HuH-7 (cell line): ENCODE measurements around the gene NR6A1.

Source experiments
- DNase-seq: peaks from one replicate; pipeline ENCODE4 v3.0.0; 2011; ENCODE audit warnings: low spot score

Gene NR6A1

DNA sequence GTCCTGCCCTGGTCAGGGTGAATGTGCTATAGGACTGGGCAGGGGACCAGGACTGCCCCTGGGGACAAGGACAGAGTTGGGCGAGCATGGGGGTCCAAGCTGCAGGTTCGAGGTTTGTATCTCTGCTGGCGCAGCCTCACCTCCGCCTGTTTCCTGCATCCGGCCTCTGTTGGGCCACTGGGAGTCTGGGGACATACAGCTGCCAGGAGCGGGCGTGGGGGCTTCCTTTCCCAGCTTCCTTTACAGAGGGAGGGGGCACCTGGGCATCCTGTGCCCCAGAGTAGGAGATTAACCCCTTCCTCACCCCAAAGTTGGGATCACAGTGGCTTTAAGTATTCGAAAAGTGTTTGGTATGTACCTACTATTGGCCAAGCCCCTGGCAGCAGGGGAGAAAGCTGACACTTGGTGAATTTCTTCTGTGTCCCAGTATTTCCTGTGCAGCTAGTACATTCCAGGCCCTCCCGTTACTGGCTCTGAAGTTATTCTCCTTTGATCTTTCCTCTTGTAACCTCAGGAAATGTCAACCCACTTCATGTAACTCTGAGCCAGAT lies 24.8 kb upstream of the NR6A1 start:
- no peak for DNase-seq

GRCh38 chr9:124794902-124795491 lies 23.9 kb upstream of the NR6A1 start:
- DNase-seq, result peak; percentile 84

GRCh38 chr9:124793015-124793541 lies 22.0 kb upstream of the NR6A1 start:
- DNase-seq, result no peak

- DNase-seq, result no peak
Observed at GRCh38 chr9:124792257-124793014, 21.3 kb upstream of the NR6A1 start.

DNA sequence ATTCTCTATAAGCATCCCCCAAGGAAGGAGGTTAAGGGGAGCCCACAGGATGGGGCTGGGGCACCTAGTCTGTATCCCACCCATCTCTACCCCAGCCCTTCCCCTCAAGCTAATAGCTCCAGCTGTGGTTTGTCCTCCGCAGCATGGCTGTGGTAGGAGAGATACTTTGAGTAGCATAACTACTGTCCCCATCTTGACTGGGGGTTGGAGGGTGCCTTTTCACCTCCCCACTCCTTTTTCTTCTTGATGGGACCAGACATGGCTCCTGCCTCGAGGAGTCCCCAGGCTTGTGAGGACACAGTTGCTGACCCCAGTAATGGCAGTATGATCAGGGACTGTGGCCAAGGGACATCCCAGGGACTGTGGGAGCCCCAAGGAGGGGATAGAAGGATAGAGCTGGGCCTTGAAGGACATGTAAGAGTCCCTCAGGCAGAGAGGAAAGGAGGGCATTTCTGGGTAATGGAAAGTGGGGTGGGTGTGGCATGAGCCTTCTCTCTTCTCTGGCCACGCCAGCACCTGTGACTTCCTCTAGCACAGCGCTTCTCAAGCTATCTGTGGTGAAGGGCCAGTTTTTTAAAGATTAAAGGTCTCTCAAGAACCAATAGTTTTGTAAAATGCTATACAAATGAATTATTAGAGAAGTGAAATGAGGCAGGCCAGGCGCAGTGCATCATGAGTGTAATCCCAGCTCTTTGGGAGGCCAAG lies 19.8 kb upstream of the NR6A1 start:
- no peak for DNase-seq

- no peak for DNase-seq
Observed at GRCh38 chr9:124790301-124790700, 19.2 kb upstream of the NR6A1 start.

DNA sequence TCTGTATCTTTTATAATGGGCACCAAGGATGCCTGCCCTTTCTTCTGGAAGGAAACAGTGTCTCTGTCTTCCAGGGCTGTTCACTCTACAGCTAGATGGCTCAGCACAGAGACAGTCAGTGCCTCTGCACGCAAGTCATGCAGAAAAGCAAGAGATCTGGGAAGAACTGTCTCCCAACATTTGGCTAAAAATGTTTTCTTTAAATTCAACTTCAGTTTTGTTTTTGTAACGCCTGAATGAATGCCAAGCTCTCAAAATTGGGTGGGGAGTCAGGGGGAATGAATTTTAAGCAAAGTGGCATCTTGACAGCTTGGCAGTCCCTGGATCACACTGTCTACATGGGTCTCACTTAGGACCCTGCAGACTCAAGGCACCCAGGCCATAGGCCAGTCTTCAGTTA lies 18.4 kb upstream of the NR6A1 start:
- no peak for DNase-seq

DNA sequence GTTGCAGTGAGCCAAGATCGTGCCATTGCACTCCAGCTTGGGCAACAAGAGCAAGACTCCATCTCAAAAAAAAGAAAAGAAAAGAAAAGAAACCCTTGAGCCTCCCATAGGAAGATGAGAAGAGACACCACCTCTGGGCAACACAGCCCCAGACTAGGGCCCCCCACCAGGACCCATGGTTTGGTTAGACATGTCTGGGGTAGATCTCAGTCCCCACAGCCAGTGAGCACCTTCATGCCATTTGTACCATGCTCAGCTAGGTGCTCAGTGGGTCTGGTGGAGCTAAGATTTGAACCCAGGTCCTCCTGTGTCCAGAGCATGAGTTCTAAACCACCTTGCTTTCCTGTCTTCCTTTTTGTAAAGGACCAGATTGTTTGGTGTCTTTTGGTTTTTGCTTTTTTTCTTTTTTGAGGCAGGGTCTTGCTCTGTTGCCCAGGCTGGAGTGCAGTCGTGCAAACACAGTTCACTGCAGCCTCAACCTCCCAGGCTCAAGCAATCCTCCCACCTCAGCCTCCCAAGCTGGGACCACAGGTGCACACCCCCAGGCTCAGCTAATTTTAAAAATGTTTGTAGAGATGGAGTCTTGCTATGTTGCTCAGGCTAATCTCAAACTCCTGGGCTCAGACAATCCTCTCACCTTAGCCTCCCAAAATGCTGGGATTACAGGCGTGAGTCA lies 17.6 kb upstream of the NR6A1 start:
- no peak for DNase-seq

GRCh38 chr9:124786881-124787573 lies 15.9 kb upstream of the NR6A1 start:
- DNase-seq, result no peak

- no peak for DNase-seq
Observed at GRCh38 chr9:124784509-124784908, 13.4 kb upstream of the NR6A1 start.

GRCh38 chr9:124783830-124784229 lies 12.7 kb upstream of the NR6A1 start:
- no peak for DNase-seq

DNA sequence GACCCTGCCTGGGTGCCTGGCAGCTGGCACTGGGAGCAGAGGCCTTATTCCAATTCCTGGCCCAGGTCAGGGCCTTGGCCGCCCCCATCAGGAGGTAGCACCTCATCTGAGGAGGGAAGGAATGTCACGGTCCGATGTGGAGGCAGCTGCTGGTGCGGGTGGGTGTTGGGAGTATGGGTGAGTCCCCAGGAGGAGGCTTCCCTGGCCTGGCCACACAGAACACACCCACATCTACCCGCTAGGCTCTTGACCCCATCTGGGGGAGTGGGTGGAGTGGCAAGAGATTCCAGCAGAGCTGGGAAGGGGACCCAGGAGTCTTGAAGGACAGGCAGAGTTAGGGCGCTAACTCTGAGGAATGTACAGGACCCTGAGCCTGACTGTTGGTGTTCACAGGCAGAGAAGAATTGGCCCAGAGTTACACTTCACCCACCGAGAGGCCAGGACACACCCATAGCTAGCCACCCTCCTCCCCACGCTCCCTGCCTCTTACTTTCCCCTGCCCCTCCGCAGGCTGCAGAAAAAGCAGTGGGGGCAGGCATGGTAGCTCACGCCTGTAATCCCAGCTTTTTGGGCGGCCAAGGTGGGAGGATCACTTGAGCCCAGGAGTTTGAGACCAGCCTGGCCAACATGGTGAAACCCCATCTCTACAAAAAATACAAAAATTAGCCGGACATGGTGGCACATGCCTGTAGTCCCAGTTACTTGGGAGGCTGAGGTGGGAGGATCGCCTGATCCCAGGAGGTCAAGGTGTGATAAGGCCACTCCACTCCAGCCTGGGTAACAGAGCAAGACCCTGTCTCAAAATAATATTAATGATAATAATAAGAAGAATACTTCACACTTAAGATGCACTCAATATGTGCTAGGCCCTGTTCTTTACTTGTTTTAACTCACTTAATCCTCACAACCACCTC lies 11.8 kb upstream of the NR6A1 start:
- DNase-seq, result no peak

DNA sequence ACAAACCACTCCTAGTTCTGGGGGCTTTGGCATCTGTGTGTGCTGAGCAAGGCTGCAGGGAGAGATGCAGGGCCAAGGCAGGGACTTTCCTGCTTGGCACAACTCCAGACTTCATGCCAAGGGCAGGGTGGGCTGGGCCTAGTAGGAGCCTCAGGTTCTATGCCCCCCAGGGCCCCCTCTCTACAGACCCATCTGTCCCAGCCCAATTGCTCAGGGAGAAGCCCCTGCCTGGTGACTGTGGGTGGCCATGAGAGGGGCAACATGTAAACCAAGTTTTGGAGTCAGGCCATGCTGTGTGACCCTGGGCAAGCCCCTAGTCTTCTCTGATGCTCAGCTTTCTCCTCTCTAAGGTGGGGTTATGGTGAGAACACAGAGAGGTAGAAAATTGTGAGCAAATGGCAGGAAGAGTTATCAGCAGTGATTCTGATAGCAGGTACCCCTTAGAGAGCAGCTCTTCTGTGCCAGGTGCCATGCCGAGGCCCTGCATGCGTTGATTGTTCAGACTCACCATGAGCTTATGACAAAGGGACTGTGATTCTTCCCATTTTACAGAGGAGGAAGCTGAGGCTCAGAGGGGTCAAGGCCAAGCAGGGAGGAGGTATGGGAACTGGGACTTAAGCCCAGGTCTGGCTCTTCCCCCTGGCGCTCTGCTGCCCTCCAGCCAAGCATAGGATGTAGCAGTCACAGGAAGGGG lies 11.0 kb upstream of the NR6A1 start:
- DNase-seq, result no peak

DNA sequence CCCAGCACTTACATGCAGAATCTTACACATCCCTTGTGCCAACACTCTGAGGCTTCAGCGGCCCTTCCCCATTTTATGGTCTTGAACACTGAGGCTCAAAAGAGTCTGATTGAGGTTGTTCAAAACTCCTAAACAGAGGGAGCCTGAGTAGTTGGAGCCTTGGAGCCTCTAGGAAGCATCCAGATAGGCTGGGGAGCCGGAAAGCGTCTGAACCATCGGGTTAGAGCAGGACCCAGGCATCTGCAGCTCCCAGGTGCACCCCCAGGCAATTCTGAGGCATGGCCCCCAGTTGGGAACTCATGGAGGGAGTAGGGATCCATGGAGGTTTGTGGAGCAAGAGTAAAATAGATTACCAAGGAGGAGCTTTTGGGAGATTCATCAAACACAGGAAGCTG lies 9.6 kb upstream of the NR6A1 start:
- DNase-seq, result peak; percentile 2

DNA sequence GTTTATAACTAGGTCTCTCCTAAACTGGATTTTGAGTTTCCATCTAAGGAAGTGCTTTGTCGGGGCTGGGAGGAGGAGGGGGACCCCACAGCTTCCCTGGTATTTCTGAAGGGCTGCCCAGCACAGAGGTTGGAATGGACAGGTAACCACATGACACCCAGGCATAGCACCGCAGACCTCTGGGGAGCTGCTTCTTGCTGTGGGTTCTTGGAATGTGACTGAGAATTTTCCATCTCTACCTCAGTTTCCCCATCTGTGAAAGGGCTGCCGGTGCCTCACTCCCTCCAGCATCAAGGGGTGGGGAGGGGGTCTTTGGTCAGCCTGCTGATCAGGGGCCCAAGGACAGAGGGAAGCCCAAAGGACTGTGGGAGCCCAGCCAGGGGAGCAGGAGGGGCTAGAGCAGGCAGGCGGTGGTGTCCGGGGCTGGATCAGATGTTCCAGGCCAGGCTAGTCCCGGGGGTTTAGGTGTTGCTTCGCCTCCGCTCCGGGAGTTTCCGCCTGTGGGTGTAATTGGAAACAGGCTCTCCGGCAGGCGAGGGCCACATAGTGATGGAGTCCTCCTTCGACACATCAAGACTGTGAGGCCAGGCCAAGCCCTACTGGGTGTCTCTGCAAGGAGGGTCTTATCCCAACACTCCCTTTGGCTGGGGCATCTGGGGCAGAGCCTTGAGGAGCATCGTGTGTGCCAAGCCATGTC lies 9.1 kb upstream of the NR6A1 start:
- peak; percentile 15 for DNase-seq

- no peak for DNase-seq
Observed at GRCh38 chr9:124779368-124780059, 8.4 kb upstream of the NR6A1 start.

DNA sequence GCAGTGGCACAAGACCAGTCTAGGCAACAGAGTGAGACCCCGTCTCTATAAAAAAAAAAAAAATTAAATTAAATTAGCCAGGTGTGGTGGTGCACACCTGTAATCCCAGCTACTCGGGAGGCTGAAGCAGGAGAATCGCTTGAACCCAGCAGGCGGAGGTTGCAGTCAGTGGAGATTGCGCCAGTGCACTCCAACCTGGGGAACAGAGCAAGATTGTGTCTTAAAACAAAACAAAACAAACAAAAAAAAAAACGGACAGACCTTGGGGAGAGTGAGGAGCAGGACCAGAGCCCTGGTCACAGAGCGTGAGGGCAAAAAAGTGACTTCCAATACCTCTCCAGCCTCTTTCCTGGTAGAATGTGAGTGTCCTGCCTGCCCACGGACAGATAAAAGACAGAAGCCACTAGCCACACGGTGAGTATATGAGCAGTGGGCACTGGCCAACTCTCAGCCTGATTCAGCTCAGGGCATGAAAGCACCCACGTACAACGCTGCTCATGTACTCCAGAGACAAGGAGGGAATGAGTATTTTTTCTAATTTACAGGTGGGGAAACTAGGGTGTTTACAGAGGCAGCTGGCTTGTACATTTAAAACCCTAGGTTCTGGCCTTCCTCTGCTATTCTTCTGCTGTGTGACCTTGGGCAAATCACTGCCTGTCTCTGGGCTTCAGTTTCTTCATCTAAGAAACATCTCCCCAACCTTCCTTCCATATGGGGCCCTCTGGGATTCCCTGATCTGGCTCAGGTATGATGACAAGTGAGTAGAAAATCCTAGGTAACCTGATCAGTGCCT lies 7.7 kb upstream of the NR6A1 start:
- DNase-seq, result peak; percentile 2
